Testis (tissue), 3 donors: Measurements from ENCODE around the gene FSTL5. TPM values are rescaled to one million over a fixed set of nuclear protein-coding genes. Genes with fewer than 3 reads are reported as not detected.
A peak's percentile ranks its signal among the peaks of the same experiment; 100 is the strongest.

Experiments used
- DNase-seq: peaks from one replicate; pipeline ENCODE4 v3.0.0-alpha.2; 2019
- H3K27ac ChIP-seq, 2 donors: fragments of 200-600 bp; sonication (generic); one replicate each; pipeline ENCODE4 v1.5.1; 2019
- H3K27me3 ChIP-seq: fragments of 200-600 bp; sonication (generic); one replicate; pipeline ENCODE4 v1.5.1; 2019
- H3K36me3 ChIP-seq: fragments of 200-600 bp; sonication (generic); one replicate; pipeline ENCODE4 v1.5.1; 2017; ENCODE audit warnings: low read depth; ENCODE audit errors: missing control alignments
- H3K4me1 ChIP-seq: fragments of 200-600 bp; sonication (generic); one replicate; pipeline ENCODE4 v1.5.1; 2019
- H3K4me3 ChIP-seq, 2 donors: fragments of 200-600 bp; sonication (generic); one replicate each; pipeline ENCODE4 v1.5.1; 2017 to 2019
- H3K9me3 ChIP-seq: fragments of 200-600 bp; sonication (generic); one replicate; pipeline ENCODE4 v1.5.1; 2017
- CTCF ChIP-seq, 3 experiments: fragments of 450-650 bp in 2 of 3; fragments of 200-600 bp in 1 of 3; sonication (generic) in 1 of 3; IDR thresholded peaks; one replicate each; pipeline ENCODE4 v1.5.1; 2016 to 2019; ENCODE audit warnings: antibody characterized with exemption in 3 of 3, mild to moderate bottlenecking in 2 of 3, moderate library complexity in 1 of 3
- POLR2A ChIP-seq: fragments of 450-650 bp; IDR thresholded peaks from one replicate; pipeline ENCODE4 v1.6.1; 2017; ENCODE audit warnings: antibody characterized with exemption, mild to moderate bottlenecking, moderate library complexity
- WGBS, 2 donors: methylation state at CpG; one replicate each; pipeline ENCODE4 v1.1.5; 2018; 5-methylcytosine and 5-hydroxymethylcytosine counted together
- intact Hi-C: fragments of 100-400 bp; cut with DNase I; formaldehyde crosslinking; loops from one replicate; pipeline ENCODE4 v1.15.1; 2023; ENCODE audit warnings: low total_unique reads
- polyA plus RNA-seq: library from polyadenylated mRNA; stranded (reverse); fragments of 350-450 nt; fragmentation: Illumina TruSeq; extraction: RNeasy Lipid Tissue Mini Kit (QIAGEN cat#74804); gene quantifications from one replicate; pipeline ENCODE4 v1.2.3, GENCODE V29; 2014; ENCODE audit warnings: low read depth, low replicate concordance; ENCODE audit not compliant: insufficient read depth
- total RNA-seq, 2 donors: library from RNA; depleted of rRNA; stranded (reverse); fragments of >200 nt; gene quantifications; one replicate each; pipeline ENCODE4 v1.2.3, GENCODE V29; 2016

Gene FSTL5
- total and polyA plus RNA-seq, 3 donors from 2014 or later: 0.57 to 1.0 (median 0.68) TPM

DNA sequence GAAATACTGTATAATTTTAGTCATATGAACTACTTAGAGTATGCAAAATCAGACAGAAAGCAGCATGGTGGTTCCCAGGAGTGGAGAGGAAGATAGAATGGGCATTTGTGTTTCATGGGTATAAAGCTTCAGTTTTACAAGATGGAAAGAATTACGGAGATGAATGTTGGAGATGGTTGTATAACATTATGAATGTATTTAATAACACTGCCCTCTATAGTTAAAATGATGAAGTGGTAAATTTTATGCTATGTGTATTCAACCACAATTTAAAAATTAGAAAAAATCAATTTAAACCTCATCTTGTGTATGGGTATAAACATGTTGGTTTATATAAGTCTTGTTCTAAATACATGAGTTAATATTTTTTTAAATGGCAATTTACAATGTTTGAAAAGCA is 521.1 kb downstream of the FSTL5 start:
- WGBS, 2 donors: 51 to 63% methylated on average over 1 of the region's 1 CpG
- intact Hi-C loops: no loop called here
- Histone ChIP-seq H3K4me3 (no peak overlapping the region), H3K4me1 (no peaks in the 10 kb centered on the region), H3K27me3 (no peaks in the 10 kb centered on the region), H3K36me3 (no peaks in the 10 kb centered on the region), H3K9me3 (no peaks in the 10 kb centered on the region), H3K27ac (no peak overlapping the region)
- no peak for TF ChIP-seq POLR2A
- TF ChIP-seq CTCF (IDR thresholded peaks at IDR 0.05): peak in 1 of 3 experiments; percentile 15
- DNase-seq: no peak

GRCh38 chr4:161629694-161630441 is 533.9 kb downstream of the FSTL5 start:
- no peaks in the 10 kb centered on the region for H3K36me3 ChIP-seq
- intact Hi-C loops: no loop called here
- H3K9me3 ChIP-seq: no peaks in the 10 kb centered on the region
- no peak overlapping the region for H3K4me3 ChIP-seq
- H3K4me1 ChIP-seq: no peaks in the 10 kb centered on the region
- no peak for DNase-seq
- H3K27ac ChIP-seq: no peak overlapping the region
- 54 to 68% methylated on average over 14 of the region's 14 CpGs for WGBS, 2 donors
- H3K27me3 ChIP-seq: no peaks in the 10 kb centered on the region
- no peak for TF ChIP-seq CTCF (IDR thresholded peaks at IDR 0.05)
- no peak for TF ChIP-seq POLR2A

DNA sequence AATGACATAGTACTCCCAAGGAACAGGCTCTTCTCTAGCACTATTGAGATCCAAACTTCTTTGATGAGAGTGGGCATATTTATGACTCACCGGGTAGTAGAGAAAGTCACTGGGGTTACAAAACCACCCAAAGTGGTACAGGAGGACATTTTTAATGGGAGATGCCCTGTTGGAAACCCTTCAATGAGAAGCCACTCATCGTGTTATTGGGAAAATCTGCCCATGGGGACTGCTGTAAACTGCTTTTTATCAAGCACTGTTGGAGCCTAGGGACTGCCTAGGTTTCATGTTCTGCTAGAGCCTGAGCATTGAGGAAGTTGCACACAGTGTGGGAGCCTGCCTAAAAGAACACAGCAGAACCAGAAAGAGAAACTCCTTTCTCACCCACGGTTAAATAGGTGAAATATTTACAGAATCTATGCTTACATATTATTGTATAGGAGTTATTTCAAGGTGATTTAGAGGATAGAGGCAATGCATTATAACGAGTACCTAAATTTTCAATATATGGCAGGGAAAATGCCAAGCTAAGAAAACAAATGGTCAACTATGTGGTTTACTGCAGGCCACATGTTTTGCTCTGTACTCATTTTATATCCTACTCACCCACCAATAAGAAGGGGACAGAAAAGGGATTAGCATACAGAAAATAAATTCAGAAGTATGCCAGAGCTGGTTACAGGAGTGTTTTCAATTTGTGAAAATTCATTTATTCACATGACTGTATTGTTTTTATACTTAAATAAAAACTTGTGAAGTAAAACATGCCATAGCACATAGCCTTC is 559.1 kb downstream of the FSTL5 start:
- H3K4me1 ChIP-seq: no peaks in the 10 kb centered on the region
- H3K4me3 ChIP-seq: no peak overlapping the region
- no peaks in the 10 kb centered on the region for H3K9me3 ChIP-seq
- TF ChIP-seq CTCF (IDR thresholded peaks at IDR 0.05): no peak
- no peak for TF ChIP-seq POLR2A
- intact Hi-C loops: no loop called here
- WGBS, 2 donors: 56 to 66% methylated on average over 4 of the region's 4 CpGs
- no peak for DNase-seq
- H3K27me3 ChIP-seq: no peaks in the 10 kb centered on the region
- no peaks in the 10 kb centered on the region for H3K36me3 ChIP-seq
- H3K27ac ChIP-seq: no peak overlapping the region

DNA sequence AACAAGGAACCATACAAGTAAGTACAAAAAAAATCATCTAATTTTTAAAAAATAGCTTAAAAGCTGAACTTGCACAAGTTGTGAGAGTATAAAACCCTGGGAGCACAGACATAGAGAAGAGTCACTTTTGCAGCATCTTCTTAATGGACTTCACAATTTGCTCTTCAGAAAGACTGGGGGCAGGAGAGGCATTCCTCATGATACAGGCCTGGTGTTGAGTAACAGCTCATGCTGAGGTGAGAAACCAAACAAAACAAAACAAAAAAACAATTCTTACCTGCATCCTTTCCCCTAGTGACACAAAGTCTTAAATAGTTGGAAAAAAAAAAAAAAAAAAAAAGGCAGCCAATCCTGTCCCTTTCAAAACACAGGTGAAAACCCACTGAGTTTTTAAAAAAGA is 562.8 kb downstream of the FSTL5 start:
- Histone ChIP-seq H3K4me3 (no peak overlapping the region), H3K36me3 (no peaks in the 10 kb centered on the region), H3K9me3 (no peaks in the 10 kb centered on the region), H3K27me3 (no peaks in the 10 kb centered on the region), H3K4me1 (no peaks in the 10 kb centered on the region), H3K27ac (no peak overlapping the region)
- intact Hi-C loops: no loop called here
- DNase-seq: no peak
- no peak for TF ChIP-seq CTCF (IDR thresholded peaks at IDR 0.05)
- no peak for TF ChIP-seq POLR2A
